Right ventricle myocardium inferior (tissue), 1 donor: Measurements from ENCODE around the gene ROR1. TPM values are rescaled to one million over a fixed set of nuclear protein-coding genes. Genes with fewer than 3 reads are reported as not detected.

Experiments used
- ATAC-seq: fragments of 200-7000 bp; cut with Tn5 transposase; one replicate; pipeline ENCODE4 v1.9.1; 2020; ENCODE audit warnings: mild to moderate bottlenecking, moderate library complexity
- DNase-seq: peaks from one replicate; pipeline ENCODE4 v3.0.0; 2021; ENCODE audit errors: missing footprints
- intact Hi-C: fragments of 100-400 bp; cut with DNase I; formaldehyde crosslinking; loops from one replicate; pipeline ENCODE4 v1.11.0; 2022
- total RNA-seq: library from RNA; stranded (reverse); fragmentation: NEBNext Ultra II Directional; extraction: Animal tissue kit (Norgen Biotek cat#: 25700); gene quantifications from one replicate; pipeline ENCODE4 v1.2.1, GENCODE V29; 2021
- donor health status: DM: no; HTN: yes; CAD: no; lungs with severe emphysema.

Gene ROR1
- total RNA-seq, 1 donor from 2014 or later, result 8.4 TPM

GRCh38 chr1:64041371-64042131 lies 267.7 kb downstream of the ROR1 start:
- DNase-seq, result no peak
- intact Hi-C loops, result loop anchor here (5.0 to 10.0 kb wide), 3 partner anchors 93 to 347 kb away; no protein-coding TSS in a partner anchor
- no peak for ATAC-seq

- DNase-seq (no peak), ATAC-seq (peak; percentile 84)
- intact Hi-C loops, result loop anchor here (5.0 to 10.0 kb wide), 3 partner anchors 92 to 348 kb away; no protein-coding TSS in a partner anchor
Measured at GRCh38 chr1:64042331-64043100, 268.7 kb downstream of the ROR1 start.

- intact Hi-C loops, result loop anchor here (5.0 to 10.0 kb wide), 3 partner anchors 92 to 348 kb away; no protein-coding TSS in a partner anchor
- DNase-seq (no peak), ATAC-seq (no peak)
Measured at GRCh38 chr1:64043288-64043687, 269.5 kb downstream of the ROR1 start.

GRCh38 chr1:64043976-64044375 lies 270.2 kb downstream of the ROR1 start:
- intact Hi-C loops, result loop anchor here (5.0 to 10.0 kb wide), 3 partner anchors 91 to 349 kb away; no protein-coding TSS in a partner anchor
- ATAC-seq (no peak), DNase-seq (no peak)

- no peak for DNase-seq
- ATAC-seq, result no peak
- intact Hi-C loops, result loop anchor here (10.0 kb wide), 2 partner anchors 89 to 351 kb away; no protein-coding TSS in a partner anchor
Measured at GRCh38 chr1:64046243-64046642, 272.4 kb downstream of the ROR1 start.

- no peak for DNase-seq
- ATAC-seq, result no peak
- intact Hi-C loops, result loop anchor here (10.0 kb wide), 2 partner anchors 88 to 352 kb away; no protein-coding TSS in a partner anchor
Measured at GRCh38 chr1:64046891-64047290, 273.1 kb downstream of the ROR1 start.

GRCh38 chr1:64047549-64047996 lies 273.8 kb downstream of the ROR1 start:
- no peak for ATAC-seq
- DNase-seq, result no peak
- intact Hi-C loops, result loop anchor here (10.0 kb wide), 2 partner anchors 87 to 353 kb away; no protein-coding TSS in a partner anchor

GRCh38 chr1:64049900-64050540 lies 276.2 kb downstream of the ROR1 start:
- ATAC-seq, result no peak
- intact Hi-C loops, result loop anchor here (10.0 kb wide), 2 partner anchors 85 to 355 kb away; no protein-coding TSS in a partner anchor

GRCh38 chr1:64050601-64051000 lies 276.8 kb downstream of the ROR1 start:
- ATAC-seq (no peak), DNase-seq (no peak)
- intact Hi-C loops, result no loop called here

More at GRCh38 chr1:64049900-64050540, 276.2 kb downstream of the ROR1 start:
- DNase-seq, result no peak

- no peak for DNase-seq
- intact Hi-C loops, result no loop called here
- ATAC-seq, result peak; percentile 45
Measured at GRCh38 chr1:64051796-64052195, 278.0 kb downstream of the ROR1 start.

- intact Hi-C loops, result no loop called here
- DNase-seq (no peak), ATAC-seq (no peak)
Measured at GRCh38 chr1:64052777-64053176, 279.0 kb downstream of the ROR1 start.

- intact Hi-C loops, result no loop called here
- no peak for DNase-seq
- peak; percentile 65 for ATAC-seq
Measured at GRCh38 chr1:64055310-64055709, 281.5 kb downstream of the ROR1 start.

GRCh38 chr1:64059556-64059955 lies 285.7 kb downstream of the ROR1 start:
- intact Hi-C loops, result no loop called here
- DNase-seq (no peak), ATAC-seq (no peak)

GRCh38 chr1:64060611-64061302 lies 286.9 kb downstream of the ROR1 start:
- intact Hi-C loops, result no loop called here
- ATAC-seq (no peak), DNase-seq (no peak)

GRCh38 chr1:64061430-64062104 lies 287.8 kb downstream of the ROR1 start:
- intact Hi-C loops, result no loop called here
- no peak for DNase-seq
- no peak for ATAC-seq

GRCh38 chr1:64062529-64062928 lies 288.7 kb downstream of the ROR1 start:
- intact Hi-C loops, result no loop called here
- ATAC-seq (no peak), DNase-seq (no peak)

- ATAC-seq, result no peak
- DNase-seq, result no peak
- intact Hi-C loops, result no loop called here
Measured at GRCh38 chr1:64062941-64063581, 289.2 kb downstream of the ROR1 start.
